ENCODE measurements around the gene SYNE3.

The SYNE3 gene

DNA sequence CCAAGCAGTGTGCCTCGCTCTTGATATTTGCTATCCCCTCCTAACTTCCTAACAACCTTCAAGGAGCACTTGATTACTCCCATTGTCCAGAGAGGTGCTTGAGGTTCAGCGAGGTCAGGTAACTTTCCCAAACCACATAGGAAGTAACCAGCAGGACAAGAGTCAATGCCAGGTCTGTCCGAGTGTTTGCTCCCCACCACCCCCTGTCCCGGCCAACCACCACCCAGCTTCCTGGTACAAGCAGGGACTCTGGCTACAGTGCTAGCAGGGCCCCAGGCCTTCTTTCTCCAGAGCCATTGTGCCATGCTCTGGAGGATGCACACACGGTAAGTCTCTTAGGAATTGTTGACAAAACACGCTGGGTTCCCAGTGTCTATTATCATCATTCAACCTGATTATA lies 49.2 kb downstream of the SYNE3 start:
- Histone ChIP-seq H3K27me3 (ENCODE audit: control insufficient read depth, insufficient read depth, low read length) (no peaks in the 10 kb centered on the region), H3K9ac (ENCODE audit: low read depth, low read length) (no peak overlapping the region), H3K36me3 (ENCODE audit: control insufficient read depth, insufficient read depth, low read length) (no peaks in the 10 kb centered on the region), H3K27ac (ENCODE audit: low read depth, low read length) (no peak overlapping the region), H3K4me3 (ENCODE audit: low read depth, low read length) (no peak overlapping the region), H3K4me1 (ENCODE audit: control insufficient read depth, insufficient read depth, low read length) (no peaks in the 10 kb centered on the region), H3K9me3 (ENCODE audit: control insufficient read depth, insufficient read depth, low read length) (no peaks in the 10 kb centered on the region)

Measured in HUES48 (cell line).